HEK293 (cell line): ENCODE results near the gene B4GALT1.

ENCODE experiments used
- GLI2 ChIP-seq: fragments of 450-650 bp; formaldehyde crosslinking; IDR thresholded peaks from 2 replicates; pipeline ENCODE4; 2017; ENCODE audit warnings: missing biosample characterization, missing genetic modification characterization, low read depth, borderline replicate concordance
- KLF7 ChIP-seq: fragments of 450-650 bp; formaldehyde crosslinking; IDR thresholded peaks from 2 replicates; pipeline ENCODE4 v1.5.1; 2016; ENCODE audit warnings: missing biosample characterization, missing genetic modification characterization, borderline replicate concordance
- PATZ1 ChIP-seq: fragments of 450-650 bp; formaldehyde crosslinking; IDR thresholded peaks from 2 replicates; pipeline ENCODE4 v1.5.1; 2016; ENCODE audit warnings: missing biosample characterization, missing genetic modification characterization
- PBX3 ChIP-seq: sonication (generic); formaldehyde crosslinking; IDR thresholded peaks from 2 replicates; pipeline ENCODE4 v1.8.1; 2022; ENCODE audit warnings: mild to moderate bottlenecking, moderate library complexity, missing genetic modification reagents
- PRDM1 ChIP-seq: fragments of 450-650 bp; formaldehyde crosslinking; IDR thresholded peaks from 2 replicates; pipeline ENCODE4; 2016; ENCODE audit warnings: missing biosample characterization, missing genetic modification characterization
- PRDM2 ChIP-seq: fragments of 450-650 bp; formaldehyde crosslinking; IDR thresholded peaks from 2 replicates; pipeline ENCODE4 v1.5.1; 2016; ENCODE audit warnings: missing biosample characterization, missing genetic modification characterization, borderline replicate concordance
- PRDM4 ChIP-seq: fragments of 450-650 bp; formaldehyde crosslinking; IDR thresholded peaks from 2 replicates; pipeline ENCODE4 v1.5.1; 2017; ENCODE audit warnings: missing biosample characterization, missing genetic modification characterization
- ZBTB17 ChIP-seq: fragments of 450-650 bp; formaldehyde crosslinking; IDR thresholded peaks from 2 replicates; pipeline ENCODE4 v1.5.1; 2016; ENCODE audit warnings: missing biosample characterization, missing genetic modification characterization
- ZBTB20 ChIP-seq: fragments of 450-650 bp; formaldehyde crosslinking; IDR thresholded peaks from 2 replicates; pipeline ENCODE4 v1.5.1; 2016; ENCODE audit warnings: missing biosample characterization, missing genetic modification characterization
- ZFP3 ChIP-seq: fragments of 450-650 bp; formaldehyde crosslinking; IDR thresholded peaks from 2 replicates; pipeline ENCODE4 v1.5.1; 2016; ENCODE audit warnings: low read depth, missing biosample characterization, missing genetic modification characterization
- ZFP37 ChIP-seq: fragments of 450-650 bp; formaldehyde crosslinking; IDR thresholded peaks from 2 replicates; pipeline ENCODE4 v1.5.1; 2016; ENCODE audit warnings: missing biosample characterization, missing genetic modification characterization
- ZIC2 ChIP-seq: fragments of 450-650 bp; formaldehyde crosslinking; IDR thresholded peaks from 2 replicates; pipeline ENCODE4 v1.5.1; 2016; ENCODE audit warnings: missing biosample characterization, missing genetic modification characterization
- ZNF114 ChIP-seq: fragments of 450-650 bp; formaldehyde crosslinking; IDR thresholded peaks from 2 replicates; pipeline ENCODE4 v1.5.0; 2017; ENCODE audit warnings: missing biosample characterization, missing genetic modification characterization
- ZNF169 ChIP-seq: fragments of 450-650 bp; formaldehyde crosslinking; IDR thresholded peaks from 2 replicates; pipeline ENCODE4 v1.5.1; 2016; ENCODE audit warnings: missing biosample characterization, missing genetic modification characterization
- ZNF184 ChIP-seq: fragments of 450-650 bp; IDR thresholded peaks from 2 replicates; pipeline ENCODE4 v1.5.1; 2018; ENCODE audit warnings: missing biosample characterization, mild to moderate bottlenecking, missing genetic modification characterization
- ZNF202 ChIP-seq: fragments of 450-650 bp; formaldehyde crosslinking; IDR thresholded peaks from 2 replicates; pipeline ENCODE4 v1.5.1; 2016; ENCODE audit warnings: missing biosample characterization, missing genetic modification characterization, borderline replicate concordance
- ZNF398 ChIP-seq: fragments of 450-650 bp; formaldehyde crosslinking; IDR thresholded peaks from 2 replicates; pipeline ENCODE4 v1.5.1; 2017; ENCODE audit warnings: missing biosample characterization, missing genetic modification characterization
- ZNF645 ChIP-seq: fragments of 450-650 bp; formaldehyde crosslinking; IDR thresholded peaks from 2 replicates; pipeline ENCODE4; 2016; ENCODE audit warnings: missing biosample characterization, missing genetic modification characterization
- ZNF670 ChIP-seq: fragments of 450-650 bp; formaldehyde crosslinking; IDR thresholded peaks from 2 replicates; pipeline ENCODE4 v1.5.1; 2016; ENCODE audit warnings: missing biosample characterization, missing genetic modification characterization, low read depth
- ZNF692 ChIP-seq: fragments of 450-650 bp; formaldehyde crosslinking; IDR thresholded peaks from 2 replicates; pipeline ENCODE4 v1.5.1; 2016; ENCODE audit warnings: missing biosample characterization, missing genetic modification characterization
- ZNF76 ChIP-seq: fragments of 450-650 bp; formaldehyde crosslinking; IDR thresholded peaks from 2 replicates; pipeline ENCODE4; 2016; ENCODE audit warnings: low read depth, missing biosample characterization, missing genetic modification characterization, borderline replicate concordance
- ZNF830 ChIP-seq: fragments of 450-650 bp; IDR thresholded peaks from 2 replicates; pipeline ENCODE4 v1.5.0; 2018; ENCODE audit warnings: missing biosample characterization, missing genetic modification characterization, low read depth, mild to moderate bottlenecking, moderate library complexity

The B4GALT1 gene

GRCh38 chr9:33211695-33212393 is 44.7 kb upstream of the B4GALT1 start (continued):
- TF ChIP-seq KLF7 (tag by site-specific recombination) (no peak), PRDM1 (tag by site-specific recombination) (0 out of 2 replicates have a peak, but pooled peaks have one; percentile 35), ZNF692 (tag by site-specific recombination) (no peak), ZNF398 (tag by site-specific recombination) (peak; percentile 15; the same call in 1 of the 2 replicates), ZNF76 (tag by site-specific recombination) (no peak), ZNF169 (tag by site-specific recombination) (no peak), ZBTB20 (tag by site-specific recombination) (no peak), PATZ1 (peak; percentile 80), ZBTB17 (tag by site-specific recombination) (peak; percentile 55), ZNF184 (tag by site-specific recombination) (no peak), ZFP3 (no peak), ZNF645 (no peak), PRDM2 (no peak), ZFP37 (tag by site-specific recombination) (no peak), PBX3 (no peak), ZNF830 (tag by site-specific recombination) (no peak), ZIC2 (tag by site-specific recombination) (peak; percentile 85), GLI2 (tag by site-specific recombination) (no peak), PRDM4 (peak; percentile 74), ZNF114 (tag by site-specific recombination) (no peak), ZNF670 (no peak), ZNF202 (tag by site-specific recombination) (no peak)
